Stimulated activated CD4-positive, alpha-beta T cell treated with anti-CD3 and anti-CD28 coated beads, Interleukin-1b, Interleukin-23, amount 100 ng/mL, for 24 hours (primary cell): ENCODE data around the gene BLOC1S1.

ENCODE experiments used
- DNase-seq, 4 experiments: peaks; one replicate each; pipeline ENCODE4 v3.0.0-alpha.2; 2020; ENCODE audit warnings: low read depth in 4 of 4, low spot score in 1 of 4

The BLOC1S1 gene

DNA sequence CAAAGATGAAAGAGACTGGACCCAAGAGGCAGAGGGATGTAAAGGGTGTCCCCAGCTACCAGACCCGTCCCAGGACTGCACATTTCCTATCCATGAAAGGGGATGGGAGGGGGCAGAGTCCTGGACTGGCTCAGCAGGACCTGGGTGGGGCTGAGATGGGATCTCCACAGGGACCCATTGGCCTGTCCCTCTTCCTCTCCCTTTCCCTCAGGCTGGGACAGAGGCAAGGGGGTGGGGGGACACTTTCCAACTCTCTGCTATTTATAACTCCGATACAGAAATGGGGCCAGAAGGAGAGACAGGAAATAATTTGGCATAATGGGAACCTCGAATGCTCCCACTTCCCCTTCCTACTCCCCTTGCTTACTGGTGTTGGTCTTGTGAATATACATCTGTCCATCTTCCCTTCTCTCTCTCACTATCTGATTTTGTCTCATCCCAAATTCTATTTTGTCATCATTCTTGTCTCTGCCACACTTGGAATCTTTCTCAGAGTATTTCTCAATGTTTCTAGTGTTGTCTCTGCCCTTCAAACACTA, 7.1 kb upstream of the BLOC1S1 start:
- DNase-seq, result no peak

DNA sequence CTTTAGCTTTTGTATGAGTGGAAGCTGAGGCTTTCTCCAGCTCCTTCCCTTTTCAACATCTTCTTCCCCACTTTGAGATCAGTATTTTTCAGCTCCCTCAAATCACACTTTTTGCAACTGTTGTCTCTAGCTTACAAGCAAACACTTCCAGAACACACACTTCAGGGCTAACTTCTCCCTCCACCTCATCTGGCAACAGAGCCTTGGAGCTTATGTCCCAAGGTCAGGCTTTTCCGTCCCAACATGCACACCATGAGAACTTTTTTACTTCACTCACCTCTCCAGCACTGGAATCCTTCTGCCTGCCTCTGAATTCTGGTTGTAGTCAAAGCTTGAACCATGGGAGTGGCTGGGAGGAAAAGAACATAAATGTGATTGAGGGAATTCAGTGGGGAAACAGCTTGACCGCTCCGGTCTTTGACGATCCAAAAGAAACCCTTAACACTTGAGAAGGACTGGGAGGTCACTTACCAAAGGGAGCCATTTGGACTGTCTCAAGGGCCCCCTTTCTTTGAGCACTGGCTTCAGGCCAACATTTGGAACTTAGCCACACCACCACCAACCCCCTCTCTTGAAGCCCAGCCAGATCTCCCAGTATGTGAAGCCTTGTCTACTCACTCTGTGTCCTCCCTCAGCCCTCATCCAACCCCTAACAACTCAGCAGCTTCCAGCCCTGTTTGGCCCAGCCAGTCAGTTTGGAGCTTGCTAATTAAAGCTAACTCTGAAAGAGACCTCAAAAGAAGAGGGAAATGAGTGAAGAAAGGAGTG, 3.9 kb upstream of the BLOC1S1 start:
- DNase-seq, result no peak

DNA sequence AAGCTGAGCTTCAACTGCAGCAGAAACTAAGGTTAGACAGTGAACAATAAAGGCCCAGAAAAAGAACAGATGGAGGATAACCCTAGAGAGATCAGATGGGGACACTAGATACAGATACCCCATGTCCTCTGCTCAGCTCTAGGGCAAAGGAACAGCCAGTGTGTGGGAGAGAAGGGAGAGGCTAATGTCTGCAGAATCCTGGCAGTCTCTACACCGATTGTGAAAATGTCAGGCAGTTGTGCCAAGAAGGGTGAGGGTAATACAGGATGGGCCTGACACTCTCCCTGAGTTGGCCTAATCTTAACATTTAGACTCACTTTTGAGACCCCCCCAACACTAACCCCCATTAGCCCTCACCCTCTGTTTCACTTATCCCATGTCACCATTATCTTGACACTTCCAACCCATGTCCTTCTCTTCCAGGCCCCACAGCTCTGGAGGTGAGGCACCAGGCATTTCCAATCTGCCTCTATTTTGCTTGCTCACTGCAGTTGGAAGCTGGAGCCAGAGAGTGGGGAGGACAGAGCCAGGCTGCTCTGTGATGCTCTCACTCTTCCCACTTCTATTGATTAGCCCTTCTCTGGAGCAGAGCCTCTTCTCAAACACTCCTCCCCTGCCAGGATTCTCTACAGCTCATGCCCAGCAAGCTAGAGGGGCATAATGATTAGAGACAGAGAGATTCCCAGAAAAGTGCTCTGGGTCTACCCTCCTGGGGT, 3.0 kb upstream of the BLOC1S1 start:
- DNase-seq, result no peak

DNA sequence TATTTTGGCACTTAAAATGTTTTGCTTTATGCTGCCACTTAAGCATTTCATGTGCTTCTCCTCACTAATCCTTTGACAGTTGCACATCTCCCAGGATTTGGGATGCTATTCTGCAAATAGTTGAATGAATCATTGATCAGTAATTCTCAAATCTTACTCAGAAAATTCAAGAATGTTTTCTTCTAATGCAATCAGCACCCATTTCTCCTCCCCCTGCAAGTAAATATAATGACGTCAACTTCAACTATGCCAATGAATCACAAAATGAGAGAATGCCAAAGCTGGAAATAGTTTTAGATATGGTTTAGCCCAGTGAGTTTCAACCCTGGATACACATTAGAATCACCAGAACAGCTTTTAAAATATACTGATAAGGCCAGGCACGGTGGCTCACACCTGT, 2.1 kb upstream of the BLOC1S1 start:
- DNase-seq, result no peak

DNA sequence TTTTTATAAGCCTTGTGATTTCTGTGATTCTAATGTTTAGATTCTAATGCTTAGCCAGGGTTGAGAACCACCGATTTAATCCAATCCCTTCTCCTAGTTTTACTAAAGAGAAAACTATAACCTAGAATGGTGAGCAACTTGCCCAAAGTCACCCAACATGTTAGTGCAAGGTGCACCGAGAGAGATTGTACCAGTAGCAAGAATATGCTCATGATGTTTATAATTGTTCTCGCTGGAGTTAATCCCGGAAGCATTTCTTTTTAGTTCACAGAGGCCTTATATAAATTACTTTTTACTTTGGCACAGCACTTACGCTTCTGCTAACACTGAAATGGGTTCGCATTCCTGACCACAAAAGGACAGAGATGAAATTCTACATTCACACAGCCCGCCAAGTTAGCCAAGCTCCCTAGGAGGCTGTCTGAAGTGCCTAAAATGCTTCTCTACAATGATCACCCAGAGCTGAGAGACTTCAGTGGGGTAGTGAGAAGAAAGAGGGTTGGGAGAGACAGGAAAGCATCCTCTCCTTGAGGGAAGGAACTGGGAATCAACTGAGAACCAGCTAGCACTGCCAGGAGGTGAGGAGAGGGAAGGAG, 579 bp upstream of the BLOC1S1 start:
- no peak for DNase-seq

DNA sequence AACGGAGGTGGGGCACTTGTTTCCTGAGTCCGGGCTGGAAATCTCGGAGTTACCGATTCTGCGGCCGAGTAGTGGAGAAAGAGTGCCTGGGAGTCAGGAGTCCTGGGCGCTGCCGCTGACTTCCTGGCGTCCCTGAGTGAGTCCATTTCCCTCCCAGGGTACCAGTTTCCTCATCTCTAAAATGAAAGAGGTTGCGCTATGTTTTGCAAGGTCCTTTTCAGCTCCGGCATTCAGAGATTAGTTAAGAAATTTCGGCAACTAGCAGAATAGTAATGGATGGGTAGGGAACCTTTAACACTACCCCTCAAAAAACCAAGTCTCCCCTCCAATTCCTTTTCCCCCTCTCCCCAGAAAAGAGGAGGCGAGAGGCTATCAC, 724 bp downstream of the BLOC1S1 start:
- DNase-seq, result no peak

DNA sequence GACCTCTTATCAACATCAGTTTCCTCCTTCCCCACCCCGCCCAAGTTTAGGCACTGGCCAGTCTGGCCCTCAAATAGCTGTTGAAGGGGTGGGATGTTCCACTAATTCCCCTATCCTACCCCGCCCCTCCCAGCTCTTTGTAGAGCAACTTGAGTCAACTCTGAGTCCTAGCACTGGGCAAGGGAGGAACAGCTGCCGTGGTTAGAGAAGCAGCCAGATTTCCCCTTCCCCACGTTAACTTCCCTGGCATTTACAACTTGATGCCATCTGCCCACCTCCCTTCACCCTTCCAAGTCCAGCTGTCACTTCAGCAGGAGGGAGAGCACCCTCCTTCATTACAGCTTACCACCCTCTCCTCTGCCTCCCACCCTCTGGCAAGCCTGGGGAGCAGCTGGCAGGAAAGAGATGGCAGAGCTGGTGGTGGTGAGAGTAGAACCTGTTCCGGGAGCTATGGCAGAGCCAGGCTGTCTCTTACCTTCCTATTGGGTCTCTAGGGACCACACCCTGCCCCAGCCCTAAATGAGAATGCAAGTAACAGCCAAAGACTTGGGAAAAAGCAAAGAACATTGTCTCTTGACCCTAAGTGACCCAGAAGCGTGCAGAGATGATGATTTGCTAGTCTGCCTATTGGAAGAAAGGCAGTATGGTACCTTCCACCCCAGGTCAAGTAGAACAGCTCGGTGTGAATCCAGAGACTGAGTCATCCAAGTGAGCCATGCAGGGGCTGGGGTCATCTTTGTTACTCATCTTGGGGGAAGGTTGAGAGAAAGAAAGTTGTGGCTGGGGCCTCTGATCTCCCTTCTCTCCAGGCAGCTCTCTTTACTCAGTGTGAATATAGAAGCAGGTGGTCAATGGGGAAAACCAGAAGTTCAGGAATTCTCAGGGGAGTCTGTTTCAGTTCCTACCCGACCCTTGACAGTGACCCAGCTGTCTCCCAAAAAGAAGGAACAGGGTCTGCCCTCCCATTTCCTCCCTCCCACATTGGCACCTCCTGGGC, 1.5 kb downstream of the BLOC1S1 start:
- no peak for DNase-seq

DNA sequence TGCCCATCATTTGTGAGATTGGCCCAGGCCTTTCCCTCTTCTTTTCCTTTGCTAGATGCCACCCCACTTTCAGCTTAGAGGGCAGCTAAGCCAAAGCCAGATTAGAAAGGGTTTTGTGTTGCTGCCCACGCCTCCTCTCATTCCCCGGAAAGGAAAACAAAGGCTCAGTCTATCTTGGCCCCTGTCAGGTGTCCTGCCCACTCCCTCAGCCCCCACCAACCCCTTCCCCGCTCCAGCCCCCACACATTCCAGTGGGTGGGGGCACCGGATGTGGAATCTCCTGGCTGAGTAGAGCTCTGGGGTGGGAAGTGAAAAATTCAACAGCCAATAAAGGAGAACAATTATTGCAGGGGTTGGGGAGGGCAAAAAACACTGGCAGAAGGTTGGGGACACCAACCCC, 2.2 kb downstream of the BLOC1S1 start:
- DNase-seq, result no peak

DNA sequence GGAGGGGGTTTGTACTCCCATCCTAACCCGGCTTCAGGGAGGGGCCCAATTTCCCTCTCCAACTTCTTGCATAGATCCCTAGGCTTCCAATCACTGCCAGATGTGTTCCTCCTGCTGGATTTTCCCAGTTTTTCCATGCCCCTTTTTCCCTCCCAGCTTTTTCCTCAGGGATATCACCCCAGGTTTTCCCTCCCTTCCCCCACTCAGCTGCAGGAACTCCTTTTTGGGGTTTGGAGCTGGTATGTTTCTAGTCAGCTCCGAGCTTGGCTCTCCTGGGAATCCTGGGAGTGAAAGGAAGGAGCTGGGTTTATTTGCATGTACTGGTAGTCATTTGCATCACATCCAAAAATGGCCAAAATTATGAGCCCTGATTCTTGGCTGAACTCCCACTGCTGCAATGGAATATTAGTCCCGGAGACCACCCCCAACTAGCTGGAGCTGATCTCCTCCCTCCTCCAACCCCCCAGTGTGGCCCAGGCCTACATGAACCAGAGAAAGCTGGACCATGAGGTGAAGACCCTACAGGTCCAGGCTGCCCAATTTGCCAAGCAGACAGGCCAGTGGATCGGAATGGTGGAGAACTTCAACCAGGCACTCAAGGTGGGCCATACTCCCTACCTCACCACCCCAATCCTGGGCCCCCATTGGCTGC, 2.9 kb downstream of the BLOC1S1 start:
- no peak for DNase-seq

DNA sequence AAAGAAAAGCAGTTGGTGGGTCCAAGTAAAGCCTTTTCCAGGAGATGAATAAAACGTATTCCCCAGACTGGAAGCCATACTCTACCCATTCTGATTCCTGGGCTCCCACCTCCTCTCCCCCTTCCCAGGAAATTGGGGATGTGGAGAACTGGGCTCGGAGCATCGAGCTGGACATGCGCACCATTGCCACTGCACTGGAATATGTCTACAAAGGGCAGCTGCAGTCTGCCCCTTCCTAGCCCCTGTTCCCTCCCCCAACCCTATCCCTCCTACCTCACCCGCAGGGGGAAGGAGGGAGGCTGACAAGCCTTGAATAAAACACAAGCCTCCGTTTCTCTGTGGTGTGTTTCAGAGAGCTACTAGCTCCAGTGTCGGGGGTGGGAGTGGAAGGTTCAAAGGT, 3.5 kb downstream of the BLOC1S1 start:
- no peak for DNase-seq

DNA sequence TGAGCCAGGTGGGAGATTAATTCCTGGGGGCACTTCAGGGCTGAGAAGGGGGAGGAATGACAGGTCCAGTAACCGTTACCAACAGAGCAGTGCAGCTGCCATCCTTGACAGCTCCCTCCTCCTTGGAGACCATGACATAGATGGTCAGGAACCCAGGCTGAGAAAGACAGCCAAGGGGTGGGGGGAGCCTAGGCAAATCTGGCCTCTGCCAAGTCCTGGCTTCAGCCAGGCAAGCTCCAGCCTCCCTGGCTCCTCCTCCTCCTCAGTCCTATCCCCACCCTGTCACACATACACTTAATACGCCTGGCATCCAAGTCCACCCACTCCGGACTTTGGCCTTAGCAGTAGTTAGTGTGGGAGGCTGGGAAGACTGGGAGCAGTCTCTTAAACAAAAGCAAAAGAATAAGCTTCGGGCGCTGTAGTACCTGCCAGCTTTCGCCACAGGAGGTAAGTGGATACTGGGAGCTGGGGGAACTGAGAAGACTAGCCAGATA, 4.3 kb downstream of the BLOC1S1 start, which contains the start of gene RDH5:
Gene RDH5 (plus strand): TSS at position 323 of the 494 bp plus-strand sequence. CDS start 792 bp downstream, outside the sequence.
- no peak for DNase-seq

DNA sequence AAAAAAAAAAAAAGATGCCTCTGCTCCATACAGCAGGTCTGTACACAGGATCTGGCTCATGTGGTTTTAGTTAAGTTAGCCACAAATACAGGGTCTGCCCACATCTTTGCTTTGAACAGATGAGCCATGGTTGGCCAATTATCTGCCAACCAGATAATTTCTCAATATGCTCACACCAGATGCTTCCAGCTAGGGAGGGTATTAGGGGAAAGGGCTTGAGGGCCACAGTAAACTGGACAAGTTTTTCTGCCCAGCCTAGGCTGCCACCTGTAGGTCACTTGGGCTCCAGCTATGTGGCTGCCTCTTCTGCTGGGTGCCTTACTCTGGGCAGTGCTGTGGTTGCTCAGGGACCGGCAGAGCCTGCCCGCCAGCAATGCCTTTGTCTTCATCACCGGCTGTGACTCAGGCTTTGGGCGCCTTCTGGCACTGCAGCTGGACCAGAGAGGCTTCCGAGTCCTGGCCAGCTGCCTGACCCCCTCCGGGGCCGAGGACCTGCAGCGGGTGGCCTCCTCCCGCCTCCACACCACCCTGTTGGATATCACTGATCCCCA, 5.1 kb downstream of the BLOC1S1 start:
- DNase-seq, result no peak

DNA sequence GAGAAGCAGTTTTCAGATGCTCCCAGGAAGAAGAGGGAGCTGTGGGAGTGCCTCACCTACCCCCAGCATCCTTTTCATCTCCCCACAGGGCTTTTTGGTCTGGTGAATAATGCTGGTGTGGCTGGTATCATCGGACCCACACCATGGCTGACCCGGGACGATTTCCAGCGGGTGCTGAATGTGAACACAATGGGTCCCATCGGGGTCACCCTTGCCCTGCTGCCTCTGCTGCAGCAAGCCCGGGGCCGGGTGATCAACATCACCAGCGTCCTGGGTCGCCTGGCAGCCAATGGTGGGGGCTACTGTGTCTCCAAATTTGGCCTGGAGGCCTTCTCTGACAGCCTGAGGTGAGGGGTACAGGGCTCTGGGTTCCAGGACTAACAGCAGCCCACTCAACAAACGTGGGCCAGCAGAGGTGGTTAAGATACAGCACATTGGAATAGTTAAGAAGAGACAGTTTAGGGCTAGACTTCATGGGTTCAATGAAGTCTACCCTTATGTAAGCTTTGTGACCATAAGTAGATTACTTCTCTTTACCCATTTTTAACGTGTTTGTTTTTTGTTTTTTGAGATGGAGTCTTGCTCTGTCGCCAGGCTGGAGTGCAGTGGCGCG, 5.9 kb downstream of the BLOC1S1 start:
- DNase-seq, result no peak

DNA sequence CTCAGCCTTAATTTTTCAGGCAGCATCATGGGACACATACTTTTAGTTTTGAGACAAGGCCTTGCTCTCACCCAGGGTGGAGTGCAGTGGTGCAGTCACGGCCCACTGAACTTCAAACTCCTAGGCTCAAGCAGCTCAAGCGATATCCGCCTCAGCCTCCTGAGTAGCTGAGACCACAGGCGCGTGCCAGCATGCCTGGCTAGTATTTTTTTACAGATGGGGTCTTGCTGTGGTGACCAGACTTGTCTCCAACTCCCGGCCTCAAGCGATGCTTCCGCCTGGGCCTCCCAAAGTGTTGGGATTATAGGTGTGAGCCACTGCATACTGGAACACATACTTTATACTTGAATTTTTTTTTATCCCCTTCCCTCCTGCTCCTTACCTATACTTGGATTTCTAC, 7.1 kb downstream of the BLOC1S1 start:
- DNase-seq, result no peak

DNA sequence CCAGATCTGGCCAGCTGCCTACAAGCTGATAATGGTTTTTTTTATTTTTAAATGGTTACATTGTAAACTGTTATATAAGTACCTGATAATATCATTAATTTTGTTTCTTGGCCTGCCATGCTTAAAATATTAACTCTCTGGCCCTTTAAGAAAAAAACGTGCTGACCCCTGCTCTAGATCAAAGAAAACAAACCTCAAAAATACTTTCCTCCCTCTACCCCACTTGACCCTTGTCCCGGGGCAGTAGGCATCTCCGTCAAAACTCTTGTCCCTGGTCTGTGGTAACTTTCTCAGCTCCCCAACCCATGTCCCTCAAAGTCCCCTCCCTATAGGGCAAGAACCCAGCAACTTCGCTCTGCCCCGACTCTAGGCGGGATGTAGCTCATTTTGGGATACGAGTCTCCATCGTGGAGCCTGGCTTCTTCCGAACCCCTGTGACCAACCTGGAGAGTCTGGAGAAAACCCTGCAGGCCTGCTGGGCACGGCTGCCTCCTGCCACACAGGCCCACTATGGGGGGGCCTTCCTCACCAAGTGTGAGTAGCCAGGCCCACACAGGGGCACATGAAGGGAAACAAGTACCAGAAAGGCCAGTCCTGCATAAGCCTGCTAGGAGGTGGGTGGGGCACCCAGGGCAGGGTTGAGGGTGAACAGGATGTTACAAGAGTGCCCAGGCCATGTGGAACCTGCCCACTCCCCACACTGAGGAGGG, 7.8 kb downstream of the BLOC1S1 start:
- no peak for DNase-seq

DNA sequence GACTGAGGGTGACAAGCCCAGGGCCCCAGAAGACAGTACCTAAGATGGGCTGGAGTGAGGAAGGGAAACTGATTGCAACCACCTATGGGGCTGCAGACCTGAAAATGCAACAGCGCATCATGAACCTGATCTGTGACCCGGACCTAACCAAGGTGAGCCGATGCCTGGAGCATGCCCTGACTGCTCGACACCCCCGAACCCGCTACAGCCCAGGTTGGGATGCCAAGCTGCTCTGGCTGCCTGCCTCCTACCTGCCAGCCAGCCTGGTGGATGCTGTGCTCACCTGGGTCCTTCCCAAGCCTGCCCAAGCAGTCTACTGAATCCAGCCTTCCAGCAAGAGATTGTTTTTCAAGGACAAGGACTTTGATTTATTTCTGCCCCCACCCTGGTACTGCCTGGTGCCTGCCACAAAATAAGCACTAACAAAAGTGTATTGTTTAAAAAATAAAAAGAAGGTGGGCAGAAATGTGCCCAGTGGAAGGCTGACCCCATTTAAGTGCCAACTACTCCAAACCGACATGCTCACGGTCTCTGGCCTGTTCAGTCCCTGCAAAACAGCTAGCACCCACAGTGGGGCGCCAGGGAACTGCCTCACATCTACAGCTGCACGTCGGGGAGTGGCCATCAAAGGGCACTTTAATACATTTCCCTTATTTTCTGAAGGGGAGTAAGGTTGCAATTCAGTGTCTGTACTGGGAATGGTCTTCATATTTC, 8.5 kb downstream of the BLOC1S1 start:
- no peak for DNase-seq

DNA sequence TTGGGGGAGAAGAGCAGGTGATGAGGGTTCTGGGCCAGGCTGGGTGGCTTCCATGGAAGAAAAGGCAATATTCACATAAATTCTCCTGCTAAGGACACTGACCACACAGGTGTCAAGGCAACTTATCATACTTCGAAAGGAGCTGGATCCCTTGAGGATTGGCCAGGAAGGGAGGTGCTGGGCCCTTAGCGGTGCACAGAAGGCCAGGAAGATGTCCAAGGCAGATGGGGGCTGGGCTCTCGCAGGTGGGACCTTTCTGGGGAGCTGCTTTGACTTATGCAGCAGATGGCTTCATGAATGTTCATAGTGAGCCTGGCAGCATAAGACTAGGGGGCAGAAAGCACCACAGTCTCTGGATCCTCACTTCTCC, 9.1 kb downstream of the BLOC1S1 start:
- DNase-seq, result no peak

DNA sequence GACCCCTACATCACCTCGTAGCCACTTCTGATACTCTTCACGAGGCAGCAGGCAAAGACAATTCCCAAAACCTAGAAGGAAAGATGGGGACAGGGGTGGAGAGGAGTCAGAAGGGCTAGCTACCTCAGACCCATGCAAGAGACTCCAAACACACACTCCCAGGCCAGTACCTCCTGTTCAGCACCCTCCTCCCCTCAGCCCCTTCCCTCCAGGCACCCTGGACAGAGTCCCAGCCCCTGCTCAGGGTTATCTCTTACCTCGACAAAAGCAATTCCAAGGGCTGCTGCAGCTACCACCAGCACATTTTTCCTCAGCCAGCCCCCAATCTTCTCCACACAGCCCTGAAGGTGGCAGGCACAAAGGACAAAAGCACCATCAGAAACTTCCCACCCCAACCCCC, 9.7 kb downstream of the BLOC1S1 start:
- DNase-seq, result no peak
